NCI-H128 (cell line): ENCODE measurements around the gene FAF1.

Source experiments
- DNase-seq: peaks from one replicate; lab custom pipeline; 2025; ENCODE audit not compliant: unreplicated experiment; lab: John Stamatoyannopoulos, UW

FAF1 gene

DNA sequence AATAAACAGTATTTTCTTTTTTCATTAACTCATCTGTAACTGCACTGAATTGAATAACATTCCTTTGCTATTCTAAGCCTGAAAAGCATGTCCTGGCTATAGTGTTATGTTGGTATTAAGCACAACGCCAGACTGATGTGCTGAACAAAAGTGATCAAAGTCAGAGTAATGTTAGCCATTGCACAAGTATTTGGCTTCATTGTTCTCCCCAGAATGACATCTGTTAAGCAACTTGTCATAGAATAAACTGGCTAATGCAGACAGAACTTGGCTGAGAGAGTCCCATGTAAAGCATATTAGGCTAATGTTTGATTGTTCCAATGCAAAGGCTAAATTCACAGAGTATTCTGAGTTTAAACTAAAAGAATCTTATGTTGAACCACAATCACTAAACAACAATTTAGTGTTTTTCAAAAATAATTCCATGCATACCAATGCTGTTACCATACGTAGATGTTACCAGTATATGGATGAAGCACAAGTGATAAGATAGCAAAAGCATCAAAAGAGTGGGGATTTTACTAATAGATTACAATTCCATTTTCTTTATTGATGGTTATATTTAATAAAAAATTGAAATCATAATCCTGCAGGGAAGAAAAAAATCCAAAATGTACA is 301.5 kb downstream of the FAF1 start:
- no peak for DNase-seq

DNA sequence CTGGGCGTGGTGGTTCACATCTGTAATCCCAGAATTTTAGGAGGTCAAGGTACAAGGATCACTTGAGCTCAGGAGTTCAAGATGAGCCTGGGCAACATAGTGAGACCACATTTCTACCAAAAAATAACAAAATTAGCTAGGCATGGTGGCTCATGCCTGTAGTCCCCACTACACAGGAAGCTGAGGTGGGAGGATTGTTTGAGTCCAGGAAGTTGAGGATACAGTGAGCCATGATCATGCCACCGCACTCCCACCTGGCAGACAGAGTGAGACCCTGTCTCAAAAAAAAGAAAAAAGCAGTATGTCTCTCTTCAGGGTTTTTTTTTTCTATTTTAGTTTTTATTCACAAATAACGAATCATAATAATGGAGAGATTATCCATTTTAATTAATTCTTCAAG is 303.1 kb downstream of the FAF1 start:
- DNase-seq = no peak

DNA sequence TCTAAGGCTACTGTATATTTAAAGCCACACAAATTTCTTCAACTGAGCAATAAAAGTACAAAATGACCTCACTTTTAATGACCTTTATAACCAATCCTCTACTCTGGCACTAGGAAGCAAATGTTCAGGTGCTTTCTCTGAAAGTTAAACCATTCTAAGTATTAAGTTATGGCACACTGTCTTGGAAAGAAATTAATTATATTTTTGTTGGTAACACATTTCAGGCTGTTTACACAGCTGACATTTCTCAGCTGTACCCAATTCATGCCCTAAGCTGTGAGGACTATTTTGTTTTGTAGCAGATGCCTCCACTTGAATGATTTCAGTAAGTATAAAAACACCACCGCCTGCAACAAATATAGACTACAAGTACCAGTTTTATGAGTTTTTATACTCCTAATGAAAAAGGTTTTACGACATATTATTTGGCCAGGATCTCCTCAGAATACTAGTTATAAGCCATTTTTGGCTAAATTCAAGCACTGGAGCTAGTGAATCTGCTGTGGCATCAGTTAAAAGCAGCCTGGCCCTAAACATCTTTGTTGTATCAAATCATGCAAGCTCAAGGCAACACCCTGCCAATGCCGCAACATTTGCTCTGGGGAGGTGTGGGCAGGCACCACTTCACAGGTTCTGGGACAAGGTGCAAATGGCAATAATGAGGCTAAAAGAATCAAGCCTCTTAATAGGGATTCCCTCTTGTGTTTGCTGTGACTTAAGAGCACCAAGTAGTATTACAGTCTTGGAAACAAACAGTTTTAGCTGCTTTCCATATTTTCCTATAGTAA is 308.4 kb downstream of the FAF1 start:
- DNase-seq = no peak

DNA sequence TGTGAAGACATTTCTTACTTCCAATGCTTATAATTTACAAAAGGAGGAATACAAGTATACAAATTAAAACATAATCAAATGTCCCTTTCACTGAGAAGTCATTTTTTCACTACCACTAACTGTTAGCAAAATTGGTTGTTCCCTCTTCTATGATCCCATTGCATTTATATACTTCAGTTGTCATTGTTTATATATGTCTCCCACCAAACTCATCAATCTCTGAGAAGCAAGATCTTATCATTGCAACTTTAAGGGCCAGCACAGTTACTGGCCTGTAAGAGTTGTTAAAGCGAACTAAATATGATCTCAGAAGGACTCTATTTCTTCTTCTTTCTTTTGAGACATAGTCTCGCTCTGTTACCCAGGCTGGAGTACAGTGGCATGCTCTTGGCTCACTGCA is 313.5 kb downstream of the FAF1 start:
- DNase-seq = no peak

DNA sequence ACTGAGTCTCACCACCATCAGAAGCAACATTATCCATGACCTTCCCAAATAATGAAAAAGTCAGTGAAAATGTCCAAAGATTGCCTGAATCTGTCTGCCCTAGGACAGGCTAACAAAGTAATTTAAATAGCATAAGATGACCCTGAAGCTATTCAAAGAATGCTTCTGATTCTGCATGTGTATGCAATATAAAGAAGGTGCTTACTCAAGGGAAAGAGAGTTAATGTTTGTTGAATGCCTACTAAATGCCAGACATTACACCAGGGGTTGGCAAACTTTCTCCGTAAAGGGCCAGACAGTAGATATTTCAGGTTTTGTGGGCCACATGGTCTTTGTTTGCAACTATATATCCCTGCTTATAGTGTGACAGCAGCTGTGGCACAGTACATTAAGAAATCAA is 314.9 kb downstream of the FAF1 start:
- no peak for DNase-seq

DNA sequence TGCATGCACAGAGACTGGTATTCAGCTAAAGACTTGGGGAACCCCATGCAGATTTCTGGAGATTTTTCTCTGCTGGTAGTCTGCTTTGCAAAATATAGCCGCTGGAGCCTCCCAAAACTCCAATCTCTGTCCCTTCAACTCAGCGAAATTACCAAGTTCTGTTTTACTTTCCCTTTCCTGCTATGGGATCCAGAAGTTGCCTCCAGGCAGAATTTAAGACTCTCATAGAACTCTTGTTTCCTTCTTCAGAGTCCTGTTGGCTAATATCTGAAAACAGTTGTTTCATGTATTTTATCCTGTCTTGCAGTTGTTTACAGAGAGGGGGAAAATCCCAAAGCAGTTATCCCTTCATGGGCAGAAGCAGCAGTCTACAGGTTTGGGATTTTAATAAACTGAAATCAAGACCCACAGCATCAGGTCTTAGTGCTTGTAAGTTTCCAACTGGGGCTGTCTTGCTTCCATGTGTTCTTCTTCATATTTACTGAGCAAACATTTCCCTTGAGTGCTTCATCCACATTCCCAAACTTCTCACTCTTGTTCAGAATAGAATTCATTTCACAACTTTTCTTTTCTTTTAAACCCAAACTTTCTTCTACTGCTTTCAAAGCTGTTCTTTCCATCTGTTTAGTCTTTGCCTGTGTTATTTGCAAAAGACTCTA is 315.5 kb downstream of the FAF1 start:
- DNase-seq = no peak

DNA sequence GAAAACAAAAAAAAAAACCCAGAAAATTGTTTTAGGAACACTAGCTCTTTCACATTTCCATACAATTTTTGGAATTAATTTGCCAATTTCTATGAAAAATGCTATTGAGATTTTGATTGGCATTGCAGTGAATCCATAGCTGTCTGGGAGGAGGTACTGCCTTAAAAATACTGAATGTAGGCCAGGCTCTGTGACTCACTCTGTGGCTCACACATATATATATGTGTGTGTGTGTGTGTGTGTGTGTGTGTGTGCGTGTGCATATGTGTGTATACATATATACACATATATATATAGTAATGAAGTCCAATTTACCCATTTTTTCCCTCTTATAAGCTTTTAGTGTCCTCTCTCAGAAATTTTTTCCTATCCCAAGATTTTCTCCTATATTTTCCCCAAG is 322.6 kb downstream of the FAF1 start:
- DNase-seq = no peak

DNA sequence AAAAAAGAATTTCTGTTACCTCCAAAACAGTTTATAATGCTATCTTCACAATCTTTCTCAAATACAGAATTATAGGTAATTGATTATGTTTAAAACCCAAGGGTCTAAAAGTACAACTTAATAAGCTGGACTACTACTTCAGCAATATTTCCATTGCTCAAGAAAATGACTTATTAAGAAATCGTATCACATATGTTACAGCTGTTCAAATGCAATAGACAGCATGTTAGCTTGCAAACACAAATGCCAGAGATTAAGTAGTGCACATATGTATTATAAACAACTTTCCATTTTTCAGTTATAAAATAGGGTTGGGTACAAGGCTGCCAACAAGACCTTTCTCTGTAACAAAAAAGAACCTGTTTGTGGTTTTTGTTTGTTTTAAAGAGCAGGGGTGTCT is 325.8 kb downstream of the FAF1 start:
- DNase-seq = no peak

DNA sequence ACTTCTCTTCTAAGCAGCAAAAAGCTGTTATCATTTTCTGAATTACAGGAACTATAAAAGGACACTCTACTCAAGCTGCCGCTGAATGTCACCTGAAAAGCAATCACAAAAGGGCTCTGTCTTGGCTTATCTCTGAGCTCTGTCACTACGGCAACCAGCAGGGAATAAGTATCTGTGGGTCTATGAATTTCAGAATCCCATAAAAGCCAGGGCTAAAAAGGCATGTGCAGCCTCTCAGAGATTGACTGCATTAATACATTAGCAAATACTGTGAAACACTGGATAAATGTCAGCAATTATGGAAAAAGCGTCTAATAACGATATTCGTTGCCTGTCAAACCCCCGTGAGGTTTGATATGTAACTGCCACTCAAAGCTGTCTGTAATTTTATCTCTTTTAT is 326.6 kb downstream of the FAF1 start:
- DNase-seq = peak; percentile 43

DNA sequence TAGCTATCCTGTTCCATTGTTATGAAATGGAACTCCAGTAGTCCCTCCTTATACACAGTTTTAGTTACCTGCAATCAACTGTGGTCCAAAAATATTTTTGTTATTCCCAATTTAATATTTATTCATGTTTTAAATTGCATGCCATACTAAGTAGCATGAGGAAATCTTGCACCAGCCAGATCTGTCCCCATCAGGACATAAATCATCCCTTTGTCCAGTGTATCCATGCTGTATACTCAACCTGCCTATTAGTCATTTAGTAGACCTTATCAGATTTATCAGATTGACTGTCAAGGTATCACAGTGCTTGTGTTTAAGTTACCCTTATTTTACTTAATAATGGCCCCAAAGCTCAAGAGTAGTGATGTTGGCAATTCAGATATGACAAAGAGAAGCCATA is 328.9 kb downstream of the FAF1 start:
- no peak for DNase-seq

DNA sequence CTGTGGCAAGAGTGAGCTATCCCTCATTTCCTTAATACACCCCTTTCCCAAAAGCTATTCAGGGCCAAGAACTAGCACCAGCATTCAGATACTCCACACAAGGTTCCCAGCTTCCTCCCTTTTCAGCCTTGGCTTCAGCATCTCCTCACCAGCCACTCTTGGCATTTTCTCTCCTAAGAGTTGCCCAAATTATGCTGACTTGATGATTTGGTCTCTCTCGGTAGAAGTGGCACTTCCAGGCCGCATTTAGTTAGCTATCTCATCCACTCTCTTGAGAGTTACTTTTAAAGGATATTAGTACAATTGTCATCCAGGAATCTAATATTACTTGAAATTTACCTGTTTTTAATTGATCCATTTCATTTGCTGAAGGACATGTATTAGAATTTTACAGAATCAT is 337.8 kb downstream of the FAF1 start:
- no peak for DNase-seq

DNA sequence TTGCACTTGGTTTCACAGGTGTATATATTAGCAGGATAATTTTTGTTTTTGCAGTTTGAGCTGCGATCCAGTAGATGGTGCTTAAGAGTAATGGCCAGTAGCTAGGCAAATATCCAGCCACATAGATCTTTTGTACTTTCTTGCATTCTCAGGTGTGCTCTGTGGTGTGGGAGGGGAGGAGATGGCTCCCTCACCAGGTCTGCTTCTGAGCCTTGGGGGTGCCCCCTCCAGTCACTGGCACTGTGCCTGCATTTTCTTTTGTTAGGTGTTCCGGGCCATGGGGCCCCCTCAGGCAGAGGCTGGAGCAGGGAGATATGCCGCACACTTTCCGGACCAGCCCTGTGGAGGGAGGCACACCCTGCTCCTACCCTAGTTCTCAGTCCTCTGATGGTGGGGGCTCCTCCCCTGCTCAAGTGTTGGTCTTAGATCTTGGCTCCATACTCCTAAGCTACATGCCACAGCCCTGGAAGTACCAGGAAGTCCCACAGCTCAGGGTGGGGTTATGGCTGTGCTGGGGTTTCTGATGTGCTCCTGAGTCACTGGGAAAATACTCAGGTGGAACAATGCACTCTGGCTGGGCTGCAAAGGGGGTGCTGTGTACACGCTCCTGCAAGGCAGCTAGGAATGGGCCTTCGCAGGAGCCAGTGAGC is 339.3 kb downstream of the FAF1 start:
- DNase-seq = no peak

DNA sequence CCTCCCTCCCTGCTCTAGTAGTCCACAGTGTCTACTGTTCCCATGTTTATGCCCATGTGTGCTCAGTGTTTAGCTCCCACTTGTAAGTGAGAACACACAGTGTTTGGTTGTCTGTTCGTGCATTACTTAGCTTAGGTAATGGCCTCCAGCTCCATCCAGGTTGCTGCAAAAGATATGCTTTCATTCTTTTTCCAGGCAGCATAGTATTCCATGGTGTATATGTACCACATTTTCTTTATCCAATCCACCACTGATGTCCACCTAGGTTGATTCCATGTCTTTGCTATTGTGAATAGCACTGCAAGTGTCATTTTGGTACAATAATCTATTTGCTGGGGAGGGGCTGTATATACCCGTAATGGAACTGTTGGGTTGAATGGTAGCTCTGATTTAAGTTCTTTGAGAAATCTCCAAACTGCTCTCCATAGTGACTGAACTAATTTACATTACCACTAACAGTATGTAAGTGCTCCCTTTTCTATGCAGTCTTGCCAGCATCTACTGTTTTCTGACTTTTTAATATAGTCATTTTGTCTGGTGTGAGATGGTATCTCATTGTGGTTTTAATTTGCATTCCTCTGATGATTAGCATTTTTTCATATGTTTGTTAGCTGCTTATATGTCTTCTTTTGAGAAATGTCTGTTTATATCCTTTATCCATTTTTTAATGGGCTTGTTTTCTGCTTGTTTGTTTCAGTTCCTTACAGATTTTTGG is 344.9 kb downstream of the FAF1 start:
- DNase-seq = no peak

DNA sequence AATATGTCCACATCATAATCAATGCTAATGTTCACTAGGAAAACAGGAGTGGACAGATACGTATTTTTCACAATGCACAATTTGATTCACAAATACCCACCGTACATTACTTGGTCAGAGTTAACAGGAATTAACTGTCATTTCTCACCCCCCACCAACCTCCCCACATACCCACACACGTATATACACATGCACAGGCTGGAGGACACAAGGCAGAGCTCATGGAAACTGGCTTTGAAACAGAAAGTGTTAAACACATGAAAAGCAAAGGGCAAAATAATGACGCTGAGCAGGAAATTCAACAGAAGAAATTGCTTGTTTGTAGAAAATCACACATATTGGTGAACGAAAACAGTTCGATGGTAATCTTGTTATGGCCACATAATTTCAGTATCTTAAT is 348.4 kb downstream of the FAF1 start:
- DNase-seq = no peak

DNA sequence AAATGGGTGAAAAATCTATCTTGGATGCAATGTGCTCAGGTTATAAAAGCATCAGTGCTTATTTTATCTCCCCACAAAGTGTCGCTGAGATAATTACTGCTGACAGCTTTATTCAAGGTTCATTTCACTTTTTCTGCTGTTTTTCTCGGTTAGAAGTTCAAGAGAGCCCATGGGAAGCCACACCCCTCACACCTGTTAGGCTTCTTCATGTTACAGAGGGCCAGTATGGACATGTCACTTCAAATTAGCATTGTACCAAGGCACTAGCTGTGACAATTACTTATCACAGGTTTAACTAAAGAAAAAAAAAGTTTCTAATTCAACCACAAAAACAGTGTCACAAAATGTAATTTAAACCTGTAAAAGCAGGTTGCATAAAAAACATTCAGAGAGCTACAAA is 349.5 kb downstream of the FAF1 start:
- peak; percentile 83 for DNase-seq

DNA sequence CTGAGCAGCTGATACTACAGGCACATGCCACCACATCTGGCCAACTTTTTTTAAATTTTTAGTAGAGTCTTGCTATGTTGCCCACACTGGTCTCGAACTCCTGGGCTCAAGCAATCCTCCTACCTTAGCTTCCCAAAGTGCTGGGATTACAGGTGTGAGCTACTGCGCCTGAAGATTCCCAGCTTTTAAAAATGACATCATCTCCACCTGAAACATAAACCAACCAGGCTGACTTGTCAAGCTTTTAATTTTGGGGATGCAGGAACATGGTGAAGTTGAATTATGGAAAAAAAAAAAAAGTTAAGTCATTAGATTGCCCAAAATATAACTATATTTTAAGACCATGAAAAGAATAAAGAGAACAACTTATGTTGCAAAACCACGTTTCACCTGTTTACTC is 350.6 kb downstream of the FAF1 start:
- DNase-seq = no peak

DNA sequence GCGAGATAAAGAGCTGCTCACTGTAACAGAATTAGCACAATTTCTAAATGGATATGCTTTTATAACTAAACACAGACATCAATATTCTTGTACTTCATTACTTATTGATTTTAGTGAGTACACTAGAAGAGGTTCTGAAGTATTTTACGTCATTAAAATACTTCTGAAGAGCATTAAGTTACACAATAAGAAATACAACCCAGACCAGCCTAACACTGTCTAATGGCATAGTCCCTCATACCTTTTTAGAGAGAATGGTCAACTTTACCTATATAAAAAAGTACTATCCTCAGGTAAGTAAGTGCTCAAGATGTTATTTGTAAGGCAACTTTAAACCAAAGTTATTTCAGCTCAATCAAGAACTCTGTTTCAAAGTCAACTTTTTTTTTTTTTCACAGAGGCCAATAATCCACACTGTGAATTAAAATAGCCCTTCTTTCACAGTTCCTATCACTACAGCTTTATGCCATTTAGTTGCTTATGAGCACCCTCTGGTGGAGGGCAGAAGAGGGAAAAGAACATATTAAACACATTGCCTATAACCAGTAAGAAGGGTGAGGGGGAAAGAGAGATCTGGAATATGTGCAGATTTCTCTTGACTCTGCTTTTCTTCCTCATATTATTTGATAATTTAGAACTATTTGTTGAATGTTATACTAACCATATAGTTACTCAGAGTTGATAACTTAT is 354.7 kb downstream of the FAF1 start:
- DNase-seq = peak; percentile 68

DNA sequence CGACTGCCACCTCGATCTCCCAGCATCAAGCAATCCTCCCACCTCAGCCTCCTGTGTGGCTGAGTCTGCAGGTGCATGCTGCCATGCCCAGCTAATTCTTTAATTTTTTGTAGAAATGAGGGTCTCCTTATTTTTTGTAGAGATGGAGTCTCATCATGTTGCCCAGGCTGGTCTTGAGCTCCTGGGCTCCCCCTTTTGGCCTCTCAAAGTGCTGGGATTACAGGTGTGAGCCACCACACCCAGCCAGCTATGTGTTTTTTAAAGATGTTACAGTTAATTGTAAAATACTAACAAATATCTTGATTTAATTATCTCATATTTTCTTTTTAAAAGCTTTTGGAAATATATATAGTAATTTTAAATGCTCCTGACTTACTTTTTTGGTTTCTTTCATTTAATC is 355.5 kb downstream of the FAF1 start:
- no peak for DNase-seq

DNA sequence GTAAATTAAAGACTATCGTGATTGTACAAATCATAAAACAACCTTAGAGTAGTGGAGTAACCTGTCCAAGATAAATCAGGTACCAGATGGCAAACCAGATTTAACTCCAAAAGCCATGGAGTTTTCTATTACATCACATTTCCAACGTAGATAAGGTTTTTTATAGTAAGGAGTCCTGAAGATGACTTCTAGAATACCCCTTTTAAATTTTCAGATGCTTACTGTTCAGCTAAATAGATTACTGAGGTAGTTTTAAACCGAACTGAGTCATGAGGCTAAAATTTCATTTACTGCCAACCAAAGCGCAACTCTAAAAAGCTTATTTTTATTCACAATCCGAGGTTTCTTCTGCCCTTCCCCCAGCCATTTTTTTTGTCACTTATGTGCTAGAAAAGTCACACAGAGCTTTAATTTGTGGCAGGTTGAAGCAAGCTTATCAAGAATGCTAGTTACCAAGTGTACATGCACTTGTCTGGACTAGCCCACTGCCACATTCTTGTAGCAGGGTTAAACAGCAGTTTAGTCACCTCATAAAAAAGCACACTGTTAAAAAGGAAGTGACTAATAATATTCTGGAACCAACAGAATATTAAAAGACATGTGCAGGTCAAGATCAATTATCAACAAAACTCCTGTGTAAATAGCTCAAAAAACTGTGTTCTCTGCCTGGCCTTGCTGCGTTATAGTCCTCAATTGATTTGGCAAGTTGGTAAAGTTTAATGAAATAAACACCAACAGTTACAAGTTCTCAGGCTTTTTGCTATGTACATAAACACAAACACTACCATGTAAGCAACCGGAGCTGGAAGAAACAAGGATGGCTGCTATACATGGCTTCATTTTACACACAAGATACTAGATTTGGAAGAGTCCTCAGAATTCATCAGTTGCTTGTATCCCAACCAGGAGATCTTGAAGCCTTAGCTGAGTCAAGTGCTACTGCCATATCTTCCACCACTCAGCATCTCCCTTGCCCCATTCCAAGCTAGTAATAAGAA is 356.5 kb downstream of the FAF1 start:
- DNase-seq = no peak

DNA sequence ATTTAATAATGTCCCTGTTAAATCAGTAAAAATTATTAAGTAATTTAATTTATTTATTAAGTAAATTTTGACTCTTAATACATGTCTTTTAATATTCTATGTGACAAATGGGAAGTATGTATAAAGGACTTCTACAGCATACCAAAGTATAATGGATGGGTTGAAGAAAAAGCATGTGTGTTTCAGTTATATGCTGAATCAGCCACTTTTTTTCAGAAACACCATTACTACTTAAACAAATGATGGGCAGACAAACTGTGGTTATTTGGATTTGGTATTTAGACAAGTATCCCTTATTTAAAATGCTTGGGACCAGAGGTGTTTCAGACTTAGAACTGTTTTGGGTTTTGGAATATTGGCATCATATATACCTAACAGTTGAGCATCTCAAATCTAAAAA is 360.5 kb downstream of the FAF1 start:
- DNase-seq = no peak
